AG09309 (cell line): ENCODE results near the gene CBLC.

Experiments used
- DNase-seq: peaks from one replicate; pipeline ENCODE4 v3.0.0-alpha.2; 2010; ENCODE audit warnings: low read depth
- H3K4me3 ChIP-seq: 2 replicates; pipeline ENCODE4 v1.5.1; 2011; ENCODE audit warnings: mild to moderate bottlenecking, low read depth, low read length, moderate library complexity; ENCODE audit not compliant: control insufficient read depth
- TF ChIP-seq, protein P1 (sequence below): IDR thresholded peaks from 2 replicates; pipeline ENCODE4 v1.5.1; 2011; ENCODE audit warnings: mild to moderate bottlenecking, low read depth, low read length, inconsistent platforms; ENCODE audit not compliant: insufficient read depth, control insufficient read depth; ENCODE audit errors: missing control alignments

CBLC gene

DNA sequence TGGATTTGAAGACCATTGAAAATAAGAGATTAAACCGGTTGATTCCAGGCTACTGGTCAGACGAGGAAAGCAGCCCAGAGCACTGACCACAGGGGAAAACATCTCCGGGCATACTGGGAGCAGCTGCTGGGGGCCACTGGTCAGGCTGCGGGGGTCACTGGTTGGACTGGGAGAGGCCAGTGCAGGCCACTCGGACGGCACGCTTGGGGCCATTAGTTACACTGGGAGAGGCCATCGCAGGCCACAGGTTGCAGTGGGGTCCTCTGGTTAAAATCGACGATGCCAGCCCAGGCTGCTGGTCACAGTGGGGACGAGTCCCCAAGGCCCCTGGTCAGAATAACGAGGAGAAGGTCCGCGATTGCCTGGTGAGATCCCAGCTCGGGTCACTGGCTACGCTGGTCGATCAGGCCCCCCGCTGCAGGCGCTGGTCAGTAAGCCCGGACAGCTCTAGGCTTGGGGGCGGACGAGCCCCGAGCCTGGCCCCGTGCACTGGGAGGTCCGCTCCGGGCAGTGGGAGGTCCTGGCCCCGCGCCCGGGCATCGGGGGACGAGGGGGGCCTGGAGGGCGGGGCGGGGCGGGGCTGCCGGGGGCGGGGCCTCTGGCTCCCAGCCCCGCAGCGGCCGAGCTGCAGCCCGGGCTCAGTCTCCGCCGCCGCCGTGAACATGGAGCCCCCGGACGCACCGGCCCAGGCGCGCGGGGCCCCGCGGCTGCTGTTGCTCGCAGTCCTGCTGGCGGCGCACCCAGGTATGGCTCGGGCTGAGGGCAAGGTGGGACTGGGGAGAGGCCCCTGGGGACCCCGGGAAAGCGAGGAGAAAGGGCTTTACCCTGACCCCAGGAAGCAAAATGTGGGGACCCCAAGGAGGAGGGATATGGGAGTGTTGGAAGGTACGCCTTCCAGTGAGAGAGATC is 31.0 kb downstream of the CBLC start, which contains the start of gene BCAM:
Gene BCAM (plus strand): TSS at position 641 of the 909 bp plus-strand sequence. CDS start 22 bp downstream, at position 663.
- TF ChIP-seq, protein P1, sequence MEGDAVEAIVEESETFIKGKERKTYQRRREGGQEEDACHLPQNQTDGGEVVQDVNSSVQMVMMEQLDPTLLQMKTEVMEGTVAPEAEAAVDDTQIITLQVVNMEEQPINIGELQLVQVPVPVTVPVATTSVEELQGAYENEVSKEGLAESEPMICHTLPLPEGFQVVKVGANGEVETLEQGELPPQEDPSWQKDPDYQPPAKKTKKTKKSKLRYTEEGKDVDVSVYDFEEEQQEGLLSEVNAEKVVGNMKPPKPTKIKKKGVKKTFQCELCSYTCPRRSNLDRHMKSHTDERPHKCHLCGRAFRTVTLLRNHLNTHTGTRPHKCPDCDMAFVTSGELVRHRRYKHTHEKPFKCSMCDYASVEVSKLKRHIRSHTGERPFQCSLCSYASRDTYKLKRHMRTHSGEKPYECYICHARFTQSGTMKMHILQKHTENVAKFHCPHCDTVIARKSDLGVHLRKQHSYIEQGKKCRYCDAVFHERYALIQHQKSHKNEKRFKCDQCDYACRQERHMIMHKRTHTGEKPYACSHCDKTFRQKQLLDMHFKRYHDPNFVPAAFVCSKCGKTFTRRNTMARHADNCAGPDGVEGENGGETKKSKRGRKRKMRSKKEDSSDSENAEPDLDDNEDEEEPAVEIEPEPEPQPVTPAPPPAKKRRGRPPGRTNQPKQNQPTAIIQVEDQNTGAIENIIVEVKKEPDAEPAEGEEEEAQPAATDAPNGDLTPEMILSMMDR, result no peak
- H3K4me3 ChIP-seq, result peak within 1 kb of the TSS; percentile 42
- DNase-seq, result no peak

DNA sequence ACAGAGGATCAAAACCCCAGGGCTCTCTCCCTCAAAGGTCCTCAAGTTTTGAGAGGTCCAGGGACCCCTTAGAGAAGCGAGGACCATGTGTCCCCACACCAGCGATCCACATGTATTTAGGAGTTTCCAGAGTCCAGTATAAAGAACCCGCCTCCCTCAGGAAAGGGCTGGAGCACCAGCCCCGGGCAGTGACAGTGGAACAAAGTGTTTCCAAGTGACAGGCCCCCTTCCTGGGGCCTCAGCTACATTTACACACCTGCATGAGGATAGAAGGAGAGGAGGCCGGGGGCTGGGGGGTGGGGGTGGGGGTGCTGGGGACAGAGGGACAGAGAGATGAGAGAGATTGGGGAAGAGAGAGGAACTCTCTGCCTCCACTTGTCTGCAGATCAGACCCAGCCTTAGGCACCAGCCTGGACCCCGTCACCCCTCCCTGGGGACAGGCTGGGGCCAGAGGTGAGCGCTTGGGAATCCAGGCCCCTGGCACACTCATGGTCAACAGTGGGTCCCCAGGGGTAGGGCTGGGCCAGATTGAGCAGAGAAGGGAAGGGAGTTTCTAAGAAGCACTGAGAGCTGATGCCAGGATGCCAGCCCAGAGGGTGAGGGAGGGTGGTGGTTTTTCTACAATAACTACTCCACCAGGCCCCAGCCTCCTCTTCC is 32.0 kb downstream of the CBLC start:
- no peak for DNase-seq
- peak overlapping the region; percentile 42 for H3K4me3 ChIP-seq
- TF ChIP-seq, protein P1, result no peak

DNA sequence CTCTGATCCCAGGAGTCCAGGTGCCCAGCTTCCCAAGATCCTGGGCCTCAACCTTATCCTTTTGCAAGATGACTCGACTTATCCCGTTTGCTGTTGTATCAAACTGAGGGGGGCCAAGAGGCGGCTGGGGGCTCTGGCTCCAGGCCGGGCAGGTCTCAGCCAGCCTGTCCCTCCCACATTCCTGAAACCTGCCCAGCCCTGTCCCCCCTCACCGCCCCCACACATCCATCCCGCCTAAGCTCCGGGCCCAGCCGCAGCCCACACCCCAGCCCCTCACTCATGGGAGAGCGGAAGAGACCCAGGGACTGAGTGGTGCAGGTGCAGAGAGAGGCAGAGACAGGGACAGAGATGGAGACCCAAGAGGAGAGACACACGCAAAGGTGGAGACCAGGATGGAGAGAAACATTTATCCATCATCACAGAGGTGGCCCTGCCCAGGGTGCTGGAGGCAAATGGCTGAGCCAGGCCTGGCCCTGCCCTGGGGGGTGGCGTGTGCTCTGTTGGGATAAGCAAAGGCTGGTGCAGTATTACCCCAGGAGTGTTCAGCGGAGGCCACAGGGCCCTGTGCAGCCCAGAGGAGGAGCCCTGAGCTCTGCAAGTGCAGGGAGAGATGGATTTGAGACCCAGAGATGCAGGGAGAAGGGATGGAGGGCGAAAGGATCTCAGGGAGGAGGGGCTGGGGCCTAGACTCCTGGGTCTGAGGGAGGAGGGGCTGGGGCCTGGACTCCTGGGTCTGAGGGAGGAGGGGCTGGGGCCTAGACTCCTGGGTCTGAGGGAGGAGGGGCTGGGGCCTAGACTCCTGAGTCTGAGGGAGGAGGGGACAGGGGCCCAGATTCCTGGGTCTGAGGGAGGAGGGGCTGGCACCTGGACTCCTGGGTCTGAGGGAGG is 32.8 kb downstream of the CBLC start:
- no peak overlapping the region for H3K4me3 ChIP-seq
- DNase-seq, result no peak
- TF ChIP-seq, protein P1, result no peak

DNA sequence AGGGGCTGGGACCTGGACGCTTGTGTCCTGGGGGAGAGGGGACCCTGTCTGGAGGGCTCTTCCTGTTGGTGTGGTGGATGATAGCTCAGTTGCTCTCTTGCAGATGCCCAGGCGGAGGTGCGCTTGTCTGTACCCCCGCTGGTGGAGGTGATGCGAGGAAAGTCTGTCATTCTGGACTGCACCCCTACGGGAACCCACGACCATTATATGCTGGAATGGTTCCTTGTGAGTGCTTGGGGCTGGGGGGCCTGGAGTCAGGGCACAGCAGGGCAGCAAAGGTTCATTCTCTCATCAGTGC is 33.4 kb downstream of the CBLC start:
- TF ChIP-seq, protein P1, result no peak
- H3K4me3 ChIP-seq, result no peak overlapping the region
- DNase-seq, result no peak

DNA sequence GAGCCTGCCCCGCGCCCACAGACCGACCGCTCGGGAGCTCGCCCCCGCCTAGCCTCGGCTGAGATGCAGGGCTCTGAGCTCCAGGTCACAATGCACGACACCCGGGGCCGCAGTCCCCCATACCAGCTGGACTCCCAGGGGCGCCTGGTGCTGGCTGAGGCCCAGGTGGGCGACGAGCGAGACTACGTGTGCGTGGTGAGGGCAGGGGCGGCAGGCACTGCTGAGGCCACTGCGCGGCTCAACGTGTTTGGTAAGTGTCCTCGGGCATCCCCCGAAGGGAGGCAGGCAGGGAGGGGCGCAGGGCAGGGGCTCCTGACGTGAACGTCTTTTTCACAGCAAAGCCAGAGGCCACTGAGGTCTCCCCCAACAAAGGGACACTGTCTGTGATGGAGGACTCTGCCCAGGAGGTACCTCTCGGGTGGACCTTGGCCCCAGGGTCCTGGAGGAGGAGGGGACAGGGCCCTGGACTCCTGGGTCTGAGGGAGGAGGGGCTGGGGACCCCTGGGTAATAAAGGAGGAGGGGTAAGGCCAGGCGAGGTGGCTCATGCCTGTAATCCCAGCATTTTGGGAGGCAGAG is 34.5 kb downstream of the CBLC start:
- no peak for DNase-seq

More for the DNA sequence above, 34.5 kb downstream of the CBLC start:
- H3K4me3 ChIP-seq, result no peak overlapping the region
- TF ChIP-seq, protein P1, result no peak
